ENCODE results near the gene SCFD2. TPM values are rescaled to one million over a fixed set of nuclear protein-coding genes. Genes with fewer than 3 reads are reported as not detected.

SCFD2 gene
- polyA plus RNA-seq, 1 donor from 2014 or later = 5.0 TPM

DNA sequence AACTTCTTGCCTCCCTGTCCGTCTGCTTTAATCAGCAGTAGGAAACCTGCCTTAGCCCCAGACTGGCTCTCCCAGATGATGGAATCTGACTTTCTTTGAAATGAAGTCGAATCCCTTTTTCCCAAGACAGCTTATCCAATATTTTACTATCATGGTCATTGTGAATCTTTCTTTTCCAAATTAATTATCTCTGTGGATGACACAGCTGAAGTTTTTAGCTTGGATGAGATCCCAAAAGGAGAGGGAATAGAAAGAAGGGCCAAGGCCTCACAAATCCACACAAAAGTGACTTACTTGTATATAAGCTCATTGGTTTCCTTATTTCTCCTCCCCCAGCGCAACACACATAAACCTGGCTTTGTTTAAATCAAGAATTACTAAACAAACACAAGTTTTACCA lies 403.1 kb downstream of the SCFD2 start:
- no peaks in the 10 kb centered on the region for H3K79me2 ChIP-seq (replicated peaks; ENCODE audit: insufficient read depth, low read length)
- H3K27me3 ChIP-seq (ENCODE audit: insufficient read depth, low read depth, low read length) = no peaks in the 10 kb centered on the region
- TF ChIP-seq POLR2AphosphoS5 (IDR thresholded peaks at IDR 0.05) (no peak), RAD21 (conservative IDR thresholded peaks at IDR 0.05) (no peak), SMC3 (conservative IDR thresholded peaks at IDR 0.05; ENCODE audit: poor library complexity) (no peak), EP300 (conservative IDR thresholded peaks at IDR 0.05; ENCODE audit: poor library complexity, severe bottlenecking) (no peak), TAF1 (IDR thresholded peaks at IDR 0.05; ENCODE audit: low read depth) (no peak), EZH2 (IDR thresholded peaks at IDR 0.05; ENCODE audit: borderline replicate concordance, insufficient read depth, low read length, poor library complexity, severe bottlenecking) (no peak), MXI1 (conservative IDR thresholded peaks at IDR 0.05; ENCODE audit: poor library complexity, severe bottlenecking) (no peak)
- TF ChIP-seq, protein P1, sequence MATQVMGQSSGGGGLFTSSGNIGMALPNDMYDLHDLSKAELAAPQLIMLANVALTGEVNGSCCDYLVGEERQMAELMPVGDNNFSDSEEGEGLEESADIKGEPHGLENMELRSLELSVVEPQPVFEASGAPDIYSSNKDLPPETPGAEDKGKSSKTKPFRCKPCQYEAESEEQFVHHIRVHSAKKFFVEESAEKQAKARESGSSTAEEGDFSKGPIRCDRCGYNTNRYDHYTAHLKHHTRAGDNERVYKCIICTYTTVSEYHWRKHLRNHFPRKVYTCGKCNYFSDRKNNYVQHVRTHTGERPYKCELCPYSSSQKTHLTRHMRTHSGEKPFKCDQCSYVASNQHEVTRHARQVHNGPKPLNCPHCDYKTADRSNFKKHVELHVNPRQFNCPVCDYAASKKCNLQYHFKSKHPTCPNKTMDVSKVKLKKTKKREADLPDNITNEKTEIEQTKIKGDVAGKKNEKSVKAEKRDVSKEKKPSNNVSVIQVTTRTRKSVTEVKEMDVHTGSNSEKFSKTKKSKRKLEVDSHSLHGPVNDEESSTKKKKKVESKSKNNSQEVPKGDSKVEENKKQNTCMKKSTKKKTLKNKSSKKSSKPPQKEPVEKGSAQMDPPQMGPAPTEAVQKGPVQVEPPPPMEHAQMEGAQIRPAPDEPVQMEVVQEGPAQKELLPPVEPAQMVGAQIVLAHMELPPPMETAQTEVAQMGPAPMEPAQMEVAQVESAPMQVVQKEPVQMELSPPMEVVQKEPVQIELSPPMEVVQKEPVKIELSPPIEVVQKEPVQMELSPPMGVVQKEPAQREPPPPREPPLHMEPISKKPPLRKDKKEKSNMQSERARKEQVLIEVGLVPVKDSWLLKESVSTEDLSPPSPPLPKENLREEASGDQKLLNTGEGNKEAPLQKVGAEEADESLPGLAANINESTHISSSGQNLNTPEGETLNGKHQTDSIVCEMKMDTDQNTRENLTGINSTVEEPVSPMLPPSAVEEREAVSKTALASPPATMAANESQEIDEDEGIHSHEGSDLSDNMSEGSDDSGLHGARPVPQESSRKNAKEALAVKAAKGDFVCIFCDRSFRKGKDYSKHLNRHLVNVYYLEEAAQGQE (IDR thresholded peaks at IDR 0.05; ENCODE audit: borderline replicate concordance) = no peak
- TF ChIP-seq, protein P2, sequence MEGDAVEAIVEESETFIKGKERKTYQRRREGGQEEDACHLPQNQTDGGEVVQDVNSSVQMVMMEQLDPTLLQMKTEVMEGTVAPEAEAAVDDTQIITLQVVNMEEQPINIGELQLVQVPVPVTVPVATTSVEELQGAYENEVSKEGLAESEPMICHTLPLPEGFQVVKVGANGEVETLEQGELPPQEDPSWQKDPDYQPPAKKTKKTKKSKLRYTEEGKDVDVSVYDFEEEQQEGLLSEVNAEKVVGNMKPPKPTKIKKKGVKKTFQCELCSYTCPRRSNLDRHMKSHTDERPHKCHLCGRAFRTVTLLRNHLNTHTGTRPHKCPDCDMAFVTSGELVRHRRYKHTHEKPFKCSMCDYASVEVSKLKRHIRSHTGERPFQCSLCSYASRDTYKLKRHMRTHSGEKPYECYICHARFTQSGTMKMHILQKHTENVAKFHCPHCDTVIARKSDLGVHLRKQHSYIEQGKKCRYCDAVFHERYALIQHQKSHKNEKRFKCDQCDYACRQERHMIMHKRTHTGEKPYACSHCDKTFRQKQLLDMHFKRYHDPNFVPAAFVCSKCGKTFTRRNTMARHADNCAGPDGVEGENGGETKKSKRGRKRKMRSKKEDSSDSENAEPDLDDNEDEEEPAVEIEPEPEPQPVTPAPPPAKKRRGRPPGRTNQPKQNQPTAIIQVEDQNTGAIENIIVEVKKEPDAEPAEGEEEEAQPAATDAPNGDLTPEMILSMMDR (IDR thresholded peaks at IDR 0.05; ENCODE audit: poor library complexity, severe bottlenecking) = no peak
- no peak overlapping the region for H3K4me3 ChIP-seq (ENCODE audit: low read length)
- no peaks in the 10 kb centered on the region for H3K9me2 ChIP-seq (ENCODE audit: insufficient read depth, low read length)
- H3K9me3 ChIP-seq (ENCODE audit: low read length) = no peaks in the 10 kb centered on the region
- no peaks in the 10 kb centered on the region for H3F3A ChIP-seq (ENCODE audit: insufficient read depth, low read length, poor library complexity, severe bottlenecking)
- no peaks in the 10 kb centered on the region for H3K36me3 ChIP-seq (ENCODE audit: insufficient read depth, low read length)
- no peak overlapping the region for H2AFZ ChIP-seq (ENCODE audit: low read depth, low read length)
- no peak overlapping the region for H3K9ac ChIP-seq (ENCODE audit: low read length)
- no peak overlapping the region for H3K4me2 ChIP-seq (ENCODE audit: low read length)
- no peaks in the 10 kb centered on the region for H4K20me1 ChIP-seq (ENCODE audit: insufficient read depth)
- H3K27ac ChIP-seq (ENCODE audit: low read length) = no peak overlapping the region

DNA sequence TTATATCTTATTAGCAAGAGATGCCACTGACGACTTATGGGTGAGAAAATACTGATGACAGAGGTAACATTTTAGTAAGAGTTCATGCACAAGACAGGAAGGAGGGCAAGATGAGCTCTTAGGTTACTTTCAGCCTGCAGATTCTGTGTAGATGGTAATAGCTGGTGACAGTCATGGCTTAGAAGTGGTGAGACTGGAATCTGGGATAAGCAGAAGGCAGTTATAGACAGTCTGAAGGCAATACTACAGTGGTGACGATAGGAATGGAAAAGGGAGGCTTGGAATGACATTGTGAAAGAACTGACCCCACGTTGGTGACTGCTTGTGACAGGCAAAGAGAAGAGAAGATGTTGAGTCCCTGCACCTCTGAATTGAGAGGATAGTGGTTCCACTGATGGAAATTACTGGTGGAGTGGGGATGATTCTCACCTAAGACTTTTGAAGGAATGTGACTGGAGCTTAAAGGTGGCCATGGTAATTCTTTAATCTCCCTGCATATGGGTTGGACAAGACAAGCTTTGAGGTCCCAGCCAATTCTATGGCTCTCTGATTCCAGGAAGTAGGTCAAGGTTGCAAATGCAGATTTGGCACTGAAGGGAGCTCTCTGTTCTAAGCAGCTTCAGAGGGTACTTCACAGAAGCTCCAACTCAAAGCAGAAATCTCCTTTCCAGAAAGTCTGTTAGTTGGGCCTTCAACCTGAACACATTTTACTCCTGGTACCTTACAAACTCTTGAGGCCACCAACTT lies 404.0 kb downstream of the SCFD2 start:
- Histone ChIP-seq H2AFZ (ENCODE audit: low read depth, low read length) (no peak overlapping the region), H3K9me3 (ENCODE audit: low read length) (no peaks in the 10 kb centered on the region)
- TF ChIP-seq POLR2AphosphoS5 (IDR thresholded peaks at IDR 0.05) = no peak
- TF ChIP-seq EZH2 (IDR thresholded peaks at IDR 0.05; ENCODE audit: borderline replicate concordance, insufficient read depth, low read length, poor library complexity, severe bottlenecking) = no peak
- no peak for TF ChIP-seq MXI1 (conservative IDR thresholded peaks at IDR 0.05; ENCODE audit: poor library complexity, severe bottlenecking)
- no peak for TF ChIP-seq RAD21 (conservative IDR thresholded peaks at IDR 0.05)
- TF ChIP-seq, protein P2 (IDR thresholded peaks at IDR 0.05; ENCODE audit: poor library complexity, severe bottlenecking) = no peak
- no peak for TF ChIP-seq EP300 (conservative IDR thresholded peaks at IDR 0.05; ENCODE audit: poor library complexity, severe bottlenecking)
- TF ChIP-seq TAF1 (IDR thresholded peaks at IDR 0.05; ENCODE audit: low read depth) = no peak
- TF ChIP-seq, protein P1 (IDR thresholded peaks at IDR 0.05; ENCODE audit: borderline replicate concordance) = no peak
- TF ChIP-seq SMC3 (conservative IDR thresholded peaks at IDR 0.05; ENCODE audit: poor library complexity) = no peak

More for the DNA sequence above, 404.0 kb downstream of the SCFD2 start:
- Histone ChIP-seq H3K27me3 (ENCODE audit: insufficient read depth, low read depth, low read length) (no peaks in the 10 kb centered on the region), H3K36me3 (ENCODE audit: insufficient read depth, low read length) (no peaks in the 10 kb centered on the region), H4K20me1 (ENCODE audit: insufficient read depth) (no peaks in the 10 kb centered on the region), H3K9me2 (ENCODE audit: insufficient read depth, low read length) (no peaks in the 10 kb centered on the region), H3K79me2 (replicated peaks; ENCODE audit: insufficient read depth, low read length) (no peaks in the 10 kb centered on the region), H3K27ac (ENCODE audit: low read length) (no peak overlapping the region), H3K4me3 (ENCODE audit: low read length) (no peak overlapping the region), H3K4me2 (ENCODE audit: low read length) (no peak overlapping the region), H3F3A (ENCODE audit: insufficient read depth, low read length, poor library complexity, severe bottlenecking) (no peaks in the 10 kb centered on the region), H3K9ac (ENCODE audit: low read length) (no peak overlapping the region)
